Central memory CD8-positive, alpha-beta T cell (primary cell): Measurements from ENCODE around the gene GJC2.
A peak's percentile ranks its signal among the peaks of the same experiment; 100 is the strongest.

ENCODE experiments used
- ATAC-seq: fragments of 150-1000 bp; cut with Tn5 transposase; replicated peaks from 2 replicates; pipeline ENCODE4 v1.10.0; 2022; ENCODE audit warnings: mild to moderate bottlenecking, moderate FRiP score, moderate number of reproducible peaks; ENCODE audit not compliant: poor library complexity, severe bottlenecking; ENCODE audit errors: extremely low read depth
- DNase-seq, 2 donors: peaks; one replicate each; pipeline ENCODE4 v3.0.0; 2021; ENCODE audit warnings: low spot score in 2 of 2
- H3K27ac Mint-ChIP-seq: one replicate; pipeline ENCODE4 v1.8.0; 2022; ENCODE audit warnings: low read depth, mild to moderate bottlenecking, moderate library complexity, mixed read lengths
- H3K27me3 Mint-ChIP-seq: one replicate; pipeline ENCODE4 v1.8.0; 2022; ENCODE audit warnings: mixed read lengths
- H3K36me3 Mint-ChIP-seq: one replicate; pipeline ENCODE4 v1.8.0; 2022; ENCODE audit warnings: mild to moderate bottlenecking, moderate library complexity, mixed read lengths; ENCODE audit not compliant: insufficient read depth
- H3K4me1 Mint-ChIP-seq: one replicate; pipeline ENCODE4 v1.8.0; 2022; ENCODE audit warnings: mixed read lengths
- H3K4me3 Mint-ChIP-seq: one replicate; pipeline ENCODE4 v1.8.0; 2022; ENCODE audit warnings: mild to moderate bottlenecking, moderate library complexity, mixed read lengths
- H3K9me3 Mint-ChIP-seq: one replicate; pipeline ENCODE4 v1.8.0; 2022; ENCODE audit warnings: mixed read lengths

Gene GJC2

DNA sequence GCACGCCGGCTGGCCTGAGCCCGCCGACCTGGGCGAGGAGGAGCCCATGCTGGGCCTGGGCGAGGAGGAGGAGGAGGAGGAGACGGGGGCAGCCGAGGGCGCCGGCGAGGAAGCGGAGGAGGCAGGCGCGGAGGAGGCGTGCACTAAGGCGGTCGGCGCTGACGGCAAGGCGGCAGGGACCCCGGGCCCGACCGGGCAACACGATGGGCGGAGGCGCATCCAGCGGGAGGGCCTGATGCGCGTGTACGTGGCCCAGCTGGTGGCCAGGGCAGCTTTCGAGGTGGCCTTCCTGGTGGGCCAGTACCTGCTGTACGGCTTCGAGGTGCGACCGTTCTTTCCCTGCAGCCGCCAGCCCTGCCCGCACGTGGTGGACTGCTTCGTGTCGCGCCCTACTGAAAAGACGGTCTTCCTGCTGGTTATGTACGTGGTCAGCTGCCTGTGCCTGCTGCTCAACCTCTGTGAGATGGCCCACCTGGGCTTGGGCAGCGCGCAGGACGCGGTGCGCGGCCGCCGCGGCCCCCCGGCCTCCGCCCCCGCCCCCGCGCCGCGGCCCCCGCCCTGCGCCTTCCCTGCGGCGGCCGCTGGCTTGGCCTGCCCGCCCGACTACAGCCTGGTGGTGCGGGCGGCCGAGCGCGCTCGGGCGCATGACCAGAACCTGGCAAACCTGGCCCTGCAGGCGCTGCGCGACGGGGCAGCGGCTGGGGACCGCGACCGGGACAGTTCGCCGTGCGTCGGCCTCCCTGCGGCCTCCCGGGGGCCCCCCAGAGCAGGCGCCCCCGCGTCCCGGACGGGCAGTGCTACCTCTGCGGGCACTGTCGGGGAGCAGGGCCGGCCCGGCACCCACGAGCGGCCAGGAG lies 8.6 kb downstream of the GJC2 start:
- no peaks in the 10 kb centered on the region for H3K27me3 Mint-ChIP-seq
- peaks cover 5% of the 10 kb centered on the region for H3K4me1 Mint-ChIP-seq
- no peak for ATAC-seq
- H3K27ac Mint-ChIP-seq, result no peak overlapping the region
- DNase-seq, result no peak
- H3K9me3 Mint-ChIP-seq, result no peaks in the 10 kb centered on the region
- H3K36me3 Mint-ChIP-seq, result peaks cover 10% of the 10 kb centered on the region
- H3K4me3 Mint-ChIP-seq, result no peak overlapping the region

DNA sequence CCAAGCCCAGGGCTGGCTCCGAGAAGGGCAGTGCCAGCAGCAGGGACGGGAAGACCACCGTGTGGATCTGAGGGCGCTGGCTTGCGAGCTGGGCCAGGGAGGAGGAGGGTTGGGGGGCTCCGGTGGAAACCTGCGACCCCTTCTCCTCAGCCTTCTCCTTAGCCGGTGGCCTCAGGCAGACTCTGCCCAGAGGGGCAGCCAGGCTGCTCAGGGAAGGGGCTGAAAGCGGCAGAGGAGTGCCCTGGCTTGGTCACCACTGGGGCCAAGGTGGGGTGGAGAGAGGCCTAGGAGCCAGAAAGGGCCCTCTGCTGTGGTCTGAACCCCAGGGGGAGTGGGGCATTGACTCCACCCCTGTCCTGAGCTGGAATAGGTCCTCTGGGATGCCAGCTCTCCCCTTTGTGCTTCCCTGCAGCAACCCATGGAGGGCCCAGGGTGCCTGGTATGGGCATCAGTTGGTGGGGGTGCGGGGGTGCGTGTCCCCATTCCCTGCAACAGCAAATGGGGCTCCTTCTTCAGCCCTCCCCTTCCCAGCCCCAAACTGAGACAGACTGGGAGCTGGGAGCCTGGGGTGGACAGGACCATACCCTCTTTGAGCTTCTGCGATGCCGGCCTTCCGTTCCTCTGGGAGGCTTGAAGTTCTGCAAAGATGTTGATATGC lies 9.4 kb downstream of the GJC2 start:
- Mint-ChIP-seq H3K27ac (no peak overlapping the region), H3K4me3 (no peak overlapping the region), H3K4me1 (peaks cover 7% of the 10 kb centered on the region), H3K9me3 (no peaks in the 10 kb centered on the region), H3K36me3 (peaks cover 11% of the 10 kb centered on the region), H3K27me3 (no peaks in the 10 kb centered on the region)
- ATAC-seq (no peak), DNase-seq (no peak)

DNA sequence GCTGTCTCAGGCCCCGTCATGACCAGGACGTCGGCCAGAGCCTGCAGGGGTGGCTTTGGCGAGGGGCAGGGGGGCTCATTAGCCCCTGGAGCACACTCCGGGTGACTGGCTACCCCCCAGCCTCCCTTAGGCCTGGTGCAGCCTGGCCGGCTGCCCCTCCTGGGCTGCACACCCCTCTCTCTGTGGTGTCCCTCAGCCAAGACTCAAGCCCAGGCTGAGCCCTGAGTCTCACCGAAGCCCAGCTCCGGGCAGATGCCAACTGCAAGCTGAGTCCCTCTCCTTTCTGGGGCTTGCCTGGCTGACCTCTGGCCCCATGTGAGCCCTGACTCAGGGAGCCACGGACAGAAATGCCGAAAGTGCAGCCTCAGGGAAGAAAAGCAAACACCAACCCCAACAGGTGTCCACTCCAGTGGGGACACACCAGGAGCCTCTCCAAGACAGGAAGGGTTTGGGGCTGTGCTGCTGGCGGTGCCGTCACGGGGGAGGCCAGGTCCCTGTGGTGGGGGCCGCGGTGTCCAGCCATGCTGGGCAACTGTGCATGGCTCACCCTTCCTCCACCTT lies 10.6 kb downstream of the GJC2 start:
- Mint-ChIP-seq H3K9me3 (no peaks in the 10 kb centered on the region), H3K4me3 (no peak overlapping the region), H3K27ac (no peak overlapping the region), H3K36me3 (peaks cover 13% of the 10 kb centered on the region), H3K4me1 (peaks cover 17% of the 10 kb centered on the region), H3K27me3 (no peaks in the 10 kb centered on the region)
- DNase-seq, result no peak
- ATAC-seq, result no peak

DNA sequence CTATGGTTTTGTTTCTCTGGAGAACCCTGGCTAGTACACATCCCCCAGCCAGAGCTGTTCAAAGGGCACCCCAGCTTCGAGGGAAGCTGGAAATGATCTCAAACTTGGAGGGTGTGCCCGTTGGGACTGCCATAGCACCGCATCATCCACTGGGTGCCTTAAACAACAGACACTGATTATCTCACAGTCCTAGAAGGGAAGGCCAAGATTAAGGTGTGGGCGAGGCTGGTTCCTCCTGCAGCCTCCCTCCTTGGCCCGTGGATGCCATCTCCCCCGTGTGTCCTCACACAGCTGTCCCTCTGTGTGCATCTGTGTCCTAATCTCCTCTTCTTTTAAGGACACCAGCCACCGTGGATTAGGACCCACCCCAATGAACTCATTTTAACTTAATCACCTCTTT lies 11.6 kb downstream of the GJC2 start:
- no peak overlapping the region for H3K27ac Mint-ChIP-seq

DNA sequence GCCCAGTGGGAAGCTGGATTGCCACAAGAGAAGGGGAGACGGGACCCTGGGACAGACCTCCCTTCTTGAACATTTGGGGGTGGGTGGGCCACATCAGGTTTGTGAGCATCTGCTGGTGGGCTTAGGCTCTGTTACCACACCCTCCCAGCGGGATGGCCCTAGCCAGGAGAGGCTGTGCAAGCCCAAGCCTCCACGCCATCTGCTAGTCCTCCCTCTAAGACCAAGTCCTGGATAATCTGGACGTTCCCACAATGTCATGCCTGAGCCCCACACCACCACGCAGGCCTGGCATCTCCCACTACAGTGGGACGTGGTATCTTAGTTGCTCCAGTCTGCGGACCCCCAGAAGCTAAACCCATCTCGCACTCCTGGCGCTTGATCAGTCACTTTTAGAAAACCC lies 12.1 kb downstream of the GJC2 start:
- Mint-ChIP-seq H3K27ac (no peak overlapping the region), H3K4me1 (peaks cover 21% of the 10 kb centered on the region), H3K4me3 (no peak overlapping the region), H3K36me3 (peaks cover 21% of the 10 kb centered on the region), H3K27me3 (no peaks in the 10 kb centered on the region), H3K9me3 (no peaks in the 10 kb centered on the region)
- no peak for ATAC-seq
- no peak for DNase-seq

More for the DNA sequence above, 11.6 kb downstream of the GJC2 start:
- Mint-ChIP-seq H3K9me3 (no peaks in the 10 kb centered on the region), H3K27me3 (no peaks in the 10 kb centered on the region), H3K36me3 (peaks cover 19% of the 10 kb centered on the region), H3K4me1 (peaks cover 17% of the 10 kb centered on the region), H3K4me3 (no peak overlapping the region)
- DNase-seq (no peak), ATAC-seq (no peak)

DNA sequence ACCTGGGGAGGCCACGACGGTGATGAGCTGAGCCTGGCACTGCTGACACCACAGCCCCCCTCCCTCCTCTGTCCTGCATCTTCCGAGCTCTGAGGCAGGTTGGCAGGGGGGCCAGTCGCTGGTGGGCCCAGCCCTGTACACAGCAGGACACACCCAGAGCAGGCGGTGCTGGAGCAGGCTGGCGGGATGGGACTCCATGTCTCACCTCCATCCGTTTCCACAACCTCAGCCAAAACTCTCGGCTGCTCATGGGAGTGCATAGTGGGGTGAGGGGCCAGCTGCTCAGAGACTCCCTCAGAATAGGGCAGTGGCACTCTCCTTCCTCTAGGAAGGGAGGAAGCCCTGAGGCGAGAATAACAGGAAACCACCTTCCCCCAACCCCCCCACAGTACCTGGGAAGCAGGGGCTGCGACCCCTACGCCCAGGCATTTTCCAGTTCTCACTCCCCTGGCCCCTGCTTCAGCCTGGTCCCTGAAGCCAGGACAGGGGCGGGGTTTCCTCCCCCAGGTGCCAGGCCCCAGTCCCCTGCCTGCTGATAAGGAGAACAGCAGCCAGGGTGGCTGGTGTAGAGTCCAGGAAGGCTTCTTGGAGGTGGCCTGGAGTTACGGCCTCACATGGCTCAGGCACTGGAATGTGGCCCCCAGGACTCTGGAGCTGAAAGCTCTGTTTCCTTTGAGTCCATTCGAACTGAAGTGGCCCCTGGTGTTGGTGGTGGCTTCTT lies 12.7 kb downstream of the GJC2 start:
- no peaks in the 10 kb centered on the region for H3K9me3 Mint-ChIP-seq
- no peaks in the 10 kb centered on the region for H3K27me3 Mint-ChIP-seq
- H3K4me1 Mint-ChIP-seq, result peaks cover 23% of the 10 kb centered on the region
- no peak for ATAC-seq
- peaks cover 19% of the 10 kb centered on the region for H3K36me3 Mint-ChIP-seq
- H3K4me3 Mint-ChIP-seq, result no peak overlapping the region
- H3K27ac Mint-ChIP-seq, result no peak overlapping the region
- DNase-seq, result no peak

DNA sequence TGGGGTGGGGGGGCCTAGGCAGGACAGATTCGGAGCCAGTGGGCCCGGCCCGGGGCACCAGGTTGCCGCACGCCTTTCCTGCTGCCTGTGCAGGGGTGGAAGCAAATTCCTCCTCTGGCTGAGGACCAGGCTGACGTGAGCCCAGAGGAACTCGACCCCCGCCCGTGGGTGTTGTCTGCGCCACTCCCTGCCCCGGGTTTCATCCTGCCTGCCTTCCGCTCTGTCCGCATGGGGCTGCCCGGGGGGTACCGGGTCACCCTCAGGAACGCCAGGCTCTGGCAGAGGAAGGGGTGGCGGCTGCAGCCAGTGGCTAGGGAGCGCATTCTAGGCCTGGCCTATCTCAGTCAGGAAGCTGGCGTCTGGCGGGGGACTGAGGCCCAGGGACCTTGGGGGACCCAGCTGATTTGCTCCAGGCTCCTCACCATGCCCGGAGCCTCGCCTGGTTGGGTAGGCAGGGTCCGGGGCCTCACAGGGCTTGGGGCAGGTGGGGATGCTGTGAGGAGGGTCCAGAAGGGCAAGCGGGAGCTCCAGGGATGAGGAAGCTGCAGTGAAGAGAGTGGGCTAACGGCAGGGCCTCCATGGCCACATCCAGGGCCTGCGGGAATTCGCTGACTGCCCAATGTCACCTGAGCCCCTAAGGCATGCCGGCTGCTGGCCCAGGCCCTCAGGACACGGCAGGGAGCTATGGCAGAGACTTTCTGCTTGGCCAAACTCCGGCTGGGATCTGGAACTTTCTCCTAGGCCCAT lies 13.4 kb downstream of the GJC2 start:
- peaks cover 19% of the 10 kb centered on the region for H3K36me3 Mint-ChIP-seq
- DNase-seq (no peak), ATAC-seq (no peak)
- H3K9me3 Mint-ChIP-seq, result no peaks in the 10 kb centered on the region
- no peaks in the 10 kb centered on the region for H3K27me3 Mint-ChIP-seq
- H3K4me1 Mint-ChIP-seq, result peaks cover 27% of the 10 kb centered on the region
- H3K4me3 Mint-ChIP-seq, result no peak overlapping the region
- H3K27ac Mint-ChIP-seq, result peak overlapping the region; percentile 95

DNA sequence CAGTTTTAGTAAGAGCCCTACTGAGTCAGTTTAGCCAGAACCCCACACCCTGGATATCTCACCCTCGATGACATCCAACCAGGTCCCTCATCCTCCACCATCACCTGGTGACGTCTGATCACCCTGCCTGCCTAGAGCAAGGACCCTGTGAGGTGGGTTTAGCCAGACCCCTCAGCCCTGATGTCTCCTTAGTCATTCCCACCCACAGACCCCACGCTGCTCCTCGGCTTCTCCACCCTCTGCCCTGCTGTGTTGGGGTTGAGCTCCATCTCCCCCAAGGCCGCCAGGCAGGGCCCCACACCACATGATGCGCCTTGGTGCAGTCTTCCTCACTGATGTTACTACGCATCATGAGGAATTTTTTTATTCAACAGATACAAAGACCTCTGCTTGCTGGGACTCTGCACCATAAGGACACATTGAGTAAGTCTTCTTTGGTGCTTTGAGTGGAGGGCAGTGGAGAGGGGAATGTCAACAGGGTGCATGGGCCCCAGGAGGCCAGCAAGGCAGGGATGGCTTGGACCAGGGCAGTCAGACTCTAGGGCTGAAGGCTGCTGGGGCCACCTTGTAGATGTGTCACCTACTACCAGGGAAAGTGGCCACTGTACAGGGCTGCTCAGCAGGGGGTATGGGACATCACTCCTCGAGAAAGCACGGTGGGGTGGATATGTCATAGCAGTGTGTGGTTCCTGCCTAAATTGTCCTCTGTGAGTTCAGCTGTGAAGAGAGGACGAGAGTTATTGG lies 14.2 kb downstream of the GJC2 start:
- DNase-seq (no peak), ATAC-seq (no peak)
- peak overlapping the region; percentile 95 for H3K27ac Mint-ChIP-seq
- H3K27me3 Mint-ChIP-seq, result no peaks in the 10 kb centered on the region
- H3K4me1 Mint-ChIP-seq, result peaks cover 33% of the 10 kb centered on the region
- no peaks in the 10 kb centered on the region for H3K9me3 Mint-ChIP-seq
- H3K36me3 Mint-ChIP-seq, result peaks cover 19% of the 10 kb centered on the region
- peak overlapping the region; percentile 82 for H3K4me3 Mint-ChIP-seq

DNA sequence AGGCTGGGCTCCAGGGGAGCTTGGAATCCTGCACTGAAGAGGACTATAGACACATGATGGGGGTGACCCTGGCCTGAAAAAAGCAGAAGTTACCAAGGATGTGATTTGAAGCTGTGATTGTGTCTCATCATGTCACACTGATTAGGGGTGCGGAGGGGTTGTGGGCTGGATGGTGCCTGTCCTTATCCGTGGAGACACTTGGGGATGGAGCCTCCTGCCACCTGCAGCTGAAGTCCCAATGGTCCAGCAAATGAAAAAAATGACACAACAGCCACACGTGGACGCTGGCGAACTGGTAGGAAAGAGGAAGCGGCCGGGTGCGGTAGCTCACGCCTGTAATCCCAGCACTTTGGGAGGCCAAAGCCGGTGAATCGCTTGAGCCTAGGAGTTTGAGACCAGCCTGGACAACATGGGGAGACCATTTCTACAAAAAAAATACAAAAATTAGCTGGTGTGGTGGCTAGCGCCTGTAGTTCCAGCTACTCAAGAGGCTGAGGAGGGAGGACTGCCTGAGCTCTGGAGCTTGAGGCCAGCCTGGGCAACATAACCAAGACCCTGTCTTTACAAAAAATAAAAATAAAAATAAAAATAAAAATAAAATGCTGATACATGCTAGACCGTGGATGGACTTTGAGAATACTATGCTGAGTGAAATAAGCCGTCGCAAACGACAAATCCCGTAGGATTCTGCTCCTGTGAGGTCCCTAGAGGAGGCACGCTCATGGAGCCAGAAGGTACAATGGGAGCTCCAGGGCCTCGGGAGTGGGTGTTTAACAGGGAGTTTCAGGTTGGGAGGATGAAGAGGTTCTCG lies 15.0 kb downstream of the GJC2 start:
- DNase-seq (no peak), ATAC-seq (no peak)
- Mint-ChIP-seq H3K4me1 (peaks cover 41% of the 10 kb centered on the region), H3K27ac (peak overlapping the region; percentile 95), H3K4me3 (peak overlapping the region; percentile 82), H3K36me3 (peaks cover 21% of the 10 kb centered on the region), H3K27me3 (no peaks in the 10 kb centered on the region), H3K9me3 (no peaks in the 10 kb centered on the region)

DNA sequence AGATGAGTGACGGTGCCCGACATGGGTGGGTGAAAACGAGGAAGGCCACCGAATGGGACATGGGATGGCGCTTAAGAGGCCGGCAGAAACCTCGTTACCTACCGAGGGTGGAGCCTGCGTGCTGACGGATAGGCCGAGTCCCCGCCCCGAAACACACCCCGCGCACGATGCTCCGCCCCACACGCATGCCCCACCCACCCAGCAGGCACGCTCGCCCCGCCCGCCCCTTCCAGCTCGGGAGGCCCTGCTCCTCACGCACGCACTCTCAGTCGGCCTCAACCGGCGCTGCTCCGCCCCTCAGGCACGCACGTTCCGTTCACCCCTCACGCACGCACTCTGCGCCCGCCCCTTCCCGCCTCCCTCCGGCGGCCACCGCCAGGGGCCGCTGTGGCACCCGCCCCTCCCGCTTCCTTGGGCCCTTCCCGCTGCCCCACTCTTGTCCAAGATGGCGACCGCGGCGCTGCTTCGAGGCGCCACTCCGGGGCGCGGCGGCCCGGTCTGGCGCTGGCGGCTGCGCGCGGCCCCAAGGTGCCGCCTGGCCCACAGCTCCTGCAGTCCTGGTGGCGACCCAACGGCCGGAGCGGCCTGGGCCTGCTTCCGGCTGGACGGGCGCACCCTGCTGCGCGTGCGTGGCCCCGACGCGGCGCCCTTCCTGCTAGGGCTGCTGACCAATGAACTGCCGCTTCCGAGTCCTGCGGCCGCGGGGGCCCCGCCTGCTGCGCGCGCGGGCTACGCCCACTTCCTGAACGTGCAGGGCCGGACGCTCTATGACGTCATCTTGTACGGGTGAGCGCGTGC lies 15.8 kb downstream of the GJC2 start, which contains the start of gene IBA57:
TSS of gene IBA57 (plus strand) at position 433 of the 798 bp plus-strand sequence. CDS start at position 446, 13 bp downstream.
- DNase-seq, result peak; percentile 99
- peaks cover 42% of the 10 kb centered on the region for H3K4me1 Mint-ChIP-seq
- peak; percentile 81 for ATAC-seq
- no peaks in the 10 kb centered on the region for H3K9me3 Mint-ChIP-seq
- H3K27ac Mint-ChIP-seq, result peak within 1 kb of the TSS; percentile 95
- no peaks in the 10 kb centered on the region for H3K27me3 Mint-ChIP-seq
- peaks cover 23% of the 10 kb centered on the region for H3K36me3 Mint-ChIP-seq
- peak within 1 kb of the TSS; percentile 82 for H3K4me3 Mint-ChIP-seq
